ENCODE data around the gene STK32A.

Gene STK32A

DNA sequence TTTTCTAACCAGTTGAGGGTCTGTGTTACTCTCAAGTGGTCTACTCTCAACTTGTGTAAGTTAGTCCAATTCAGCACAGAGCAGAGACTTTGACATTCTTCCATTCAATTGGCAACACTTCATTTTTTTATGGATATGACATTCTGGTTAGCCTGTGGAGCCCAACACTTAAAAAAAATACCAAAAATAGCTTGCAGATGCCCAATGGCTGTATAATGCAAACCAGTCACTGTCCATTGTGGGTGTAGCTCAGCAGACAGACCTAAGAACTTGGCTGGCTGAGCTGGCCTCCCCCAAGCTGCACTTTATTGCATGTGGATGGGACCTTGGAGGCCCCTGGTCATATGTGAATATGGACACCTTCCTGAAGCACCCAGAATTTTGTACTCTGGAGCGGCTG is 171.8 kb downstream of the STK32A start:
- in situ Hi-C loops (cut with HindIII; ENCODE audit: low pct_unique_long_range_greater_than_20kb, low sequenced_read_pairs): no loop called here
- DNase-seq (ENCODE audit: low read depth in 1 of 2, low spot score in 1 of 2): no peak

DNA sequence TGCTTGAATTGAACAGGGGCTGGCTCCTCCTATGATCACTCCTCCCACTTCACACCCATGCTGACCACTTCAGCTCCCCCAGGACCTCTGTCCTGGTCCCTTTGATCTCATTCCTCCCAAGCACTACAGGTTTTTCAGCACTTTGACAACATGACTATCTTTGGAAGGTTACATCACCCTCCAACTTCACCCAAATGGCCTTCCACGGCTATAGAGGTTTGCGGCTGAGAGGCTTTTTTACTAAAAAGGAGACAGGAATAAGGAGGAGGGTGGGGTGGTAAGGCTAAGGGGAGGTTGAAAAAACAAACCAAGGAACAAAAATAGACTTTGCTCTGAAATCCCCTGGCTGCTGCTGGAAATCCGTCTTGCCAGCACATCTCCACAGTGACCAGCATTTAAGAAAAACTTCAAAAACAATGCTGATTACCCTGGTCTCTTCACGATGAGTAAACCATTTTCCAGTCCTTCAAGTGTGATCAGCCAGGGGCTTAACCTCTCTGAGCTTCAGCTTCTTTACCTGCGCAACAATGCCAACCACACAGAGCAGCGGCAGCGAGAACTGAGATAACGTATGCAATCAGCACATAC is 172.4 kb downstream of the STK32A start:
- DNase-seq (ENCODE audit: low read depth in 1 of 2, low spot score in 1 of 2): no peak
- in situ Hi-C loops (cut with HindIII; ENCODE audit: low pct_unique_long_range_greater_than_20kb, low sequenced_read_pairs): no loop called here
- no peak for TF ChIP-seq JUND (IDR thresholded peaks at IDR 0.05; ENCODE audit: low read depth)

More for the DNA sequence above, 171.8 kb downstream of the STK32A start:
- TF ChIP-seq JUND (IDR thresholded peaks at IDR 0.05; ENCODE audit: low read depth): no peak

DNA sequence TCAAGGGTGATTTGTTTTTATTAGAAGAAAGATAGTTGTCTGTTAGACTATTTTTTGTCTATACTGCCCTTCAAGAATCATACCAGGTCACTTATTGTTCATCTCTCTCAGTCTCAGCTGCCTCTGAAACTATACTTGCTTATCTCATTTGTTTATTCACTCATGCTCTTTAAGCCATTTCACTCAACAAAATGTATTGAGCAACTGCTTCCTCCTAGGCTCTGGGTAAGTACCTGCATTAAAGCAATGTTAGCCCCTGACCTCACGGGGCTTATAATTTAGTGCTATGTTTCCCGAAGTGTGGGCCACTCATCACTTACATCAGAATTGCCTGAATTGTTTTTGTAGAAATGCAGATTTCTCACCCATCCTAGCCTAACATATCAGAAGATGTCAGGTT is 174.2 kb downstream of the STK32A start:
- DNase-seq (ENCODE audit: low read depth in 1 of 2, low spot score in 1 of 2): no peak
- TF ChIP-seq JUND (IDR thresholded peaks at IDR 0.05; ENCODE audit: low read depth): no peak
- in situ Hi-C loops (cut with HindIII; ENCODE audit: low pct_unique_long_range_greater_than_20kb, low sequenced_read_pairs): no loop called here

DNA sequence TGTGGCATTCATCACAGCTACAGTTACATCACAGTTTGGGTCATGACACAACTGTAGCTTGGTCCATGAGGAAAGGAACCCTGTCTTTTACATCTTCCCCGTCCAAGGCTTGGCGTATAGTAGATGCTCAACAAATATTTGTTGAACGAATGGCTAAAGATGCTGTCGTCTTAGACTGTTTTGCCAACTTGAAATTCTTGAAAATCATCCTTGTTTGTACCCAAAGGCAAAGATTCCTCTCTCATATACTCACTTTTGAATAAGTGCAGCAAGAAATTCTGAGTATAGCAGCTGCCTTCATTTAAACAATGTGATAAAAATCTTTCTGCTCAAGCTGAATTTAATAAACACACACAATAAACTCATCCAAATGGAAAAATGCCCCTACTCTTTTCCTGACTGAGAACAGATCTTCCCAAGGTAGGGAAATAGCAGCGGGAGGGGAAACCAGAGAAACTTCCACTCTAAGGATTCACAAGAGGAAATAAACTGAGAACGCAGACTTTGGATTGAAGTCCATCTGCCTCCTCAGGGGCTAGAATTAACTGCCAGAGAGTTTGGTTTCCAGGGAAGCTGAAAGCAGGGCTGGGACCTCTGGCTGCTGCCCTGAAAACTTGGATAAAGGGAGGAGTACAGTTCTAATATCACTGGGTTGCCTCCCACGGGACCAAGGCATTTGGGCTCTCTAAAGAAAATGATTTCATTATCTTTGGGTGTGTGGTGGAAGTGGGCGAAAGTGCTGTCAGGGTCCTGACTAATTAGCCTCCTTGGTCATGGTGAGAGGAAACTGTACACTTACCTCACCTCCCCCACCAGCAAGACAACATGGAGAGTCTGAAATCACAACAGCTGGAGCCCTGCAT is 175.9 kb downstream of the STK32A start:
- in situ Hi-C loops (cut with HindIII; ENCODE audit: low pct_unique_long_range_greater_than_20kb, low sequenced_read_pairs): no loop called here
- peak in 1 of 2 experiments; percentile 55 for DNase-seq (ENCODE audit: low read depth in 1 of 2, low spot score in 1 of 2)
- TF ChIP-seq JUND (IDR thresholded peaks at IDR 0.05; ENCODE audit: low read depth): no peak; the same call in 1 of the 2 replicates

DNA sequence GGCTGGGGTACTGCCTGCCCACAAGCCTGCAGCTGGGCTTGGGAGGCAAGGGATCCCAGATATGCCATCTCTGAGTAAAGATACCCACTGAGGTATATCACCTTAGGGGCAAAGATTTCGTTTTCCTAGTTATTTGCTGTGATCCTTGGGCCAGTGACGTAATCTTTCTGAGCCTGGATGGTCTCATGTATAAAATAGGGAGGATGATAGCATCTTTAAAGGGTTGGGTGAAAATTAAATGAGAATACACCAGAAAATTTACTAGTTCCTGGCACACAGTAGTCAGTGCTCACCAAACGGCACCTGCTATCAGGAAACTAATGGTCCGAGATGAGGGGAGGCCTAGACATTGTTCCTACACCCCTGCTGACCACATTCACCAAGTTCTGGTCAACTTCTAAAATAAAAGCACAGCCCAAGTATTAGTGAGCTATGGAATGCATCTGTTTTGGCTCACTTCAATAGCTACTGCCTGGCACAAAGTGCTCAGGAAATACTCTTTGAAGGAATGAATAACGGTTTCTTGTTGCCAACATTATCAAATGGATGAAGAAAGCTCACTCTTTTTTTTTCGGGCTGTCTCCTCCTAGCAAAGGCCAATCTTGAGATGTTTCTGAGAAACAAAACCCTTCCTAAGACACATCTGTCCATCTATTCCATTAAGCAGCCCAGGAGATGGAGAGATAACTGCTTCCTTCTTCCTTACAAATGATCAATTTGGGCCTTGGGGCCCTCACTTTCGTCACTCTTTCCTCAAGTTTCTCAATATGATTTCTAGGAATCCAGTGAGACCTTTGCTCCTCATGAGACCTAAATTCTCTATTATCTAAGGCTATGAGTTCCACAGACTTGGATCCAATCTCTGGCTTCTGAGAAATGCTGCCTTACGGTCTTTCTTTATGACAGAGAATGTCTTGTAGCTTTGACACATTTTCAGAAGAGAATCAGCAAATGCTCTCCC is 176.8 kb downstream of the STK32A start:
- no peak for DNase-seq (ENCODE audit: low read depth in 1 of 2, low spot score in 1 of 2)
- in situ Hi-C loops (cut with HindIII; ENCODE audit: low pct_unique_long_range_greater_than_20kb, low sequenced_read_pairs): no loop called here
- TF ChIP-seq JUND (IDR thresholded peaks at IDR 0.05; ENCODE audit: low read depth): no peak

DNA sequence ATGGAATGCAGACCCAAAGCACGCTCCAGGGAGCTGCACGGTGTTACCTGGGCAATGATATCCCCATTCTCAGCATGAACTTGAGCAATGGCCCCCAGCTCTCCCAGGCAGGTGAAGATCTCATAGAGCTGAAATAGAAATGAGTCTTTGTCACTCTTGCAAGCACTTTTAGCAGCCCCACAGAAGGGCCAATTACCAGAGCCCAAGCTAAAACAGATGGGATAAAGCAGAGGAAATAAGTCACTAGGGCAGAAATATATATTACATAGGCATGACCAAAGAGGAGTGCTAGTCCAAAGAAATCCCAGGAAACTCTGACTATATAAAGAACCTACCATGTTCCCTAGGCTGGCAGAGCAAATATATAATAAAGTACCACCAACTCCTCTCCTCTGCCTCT is 177.7 kb downstream of the STK32A start:
- TF ChIP-seq JUND (IDR thresholded peaks at IDR 0.05; ENCODE audit: low read depth): no peak
- no peak for DNase-seq (ENCODE audit: low read depth in 1 of 2, low spot score in 1 of 2)

DNA sequence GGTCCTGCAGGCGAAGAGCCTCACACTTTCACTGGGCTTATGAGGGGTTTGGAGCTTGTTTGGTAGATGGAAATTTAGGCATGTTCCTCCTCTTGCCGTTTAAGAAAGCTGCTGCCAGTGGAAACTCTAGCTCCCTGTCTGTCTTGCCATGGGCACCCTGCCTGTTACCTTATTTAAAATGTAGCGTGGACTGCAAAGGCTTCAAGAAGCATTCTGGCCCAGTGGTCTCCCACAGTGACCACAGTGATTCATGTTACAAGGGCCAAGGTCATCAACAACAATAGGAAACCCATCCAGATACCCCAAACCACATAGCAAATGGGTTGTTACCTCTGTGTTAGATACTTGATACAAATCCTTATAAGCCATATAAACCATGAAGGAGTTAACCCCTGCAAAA is 178.4 kb downstream of the STK32A start:
- no peak for DNase-seq (ENCODE audit: low read depth in 1 of 2, low spot score in 1 of 2)
- TF ChIP-seq JUND (IDR thresholded peaks at IDR 0.05; ENCODE audit: low read depth): no peak
- in situ Hi-C loops (cut with HindIII; ENCODE audit: low pct_unique_long_range_greater_than_20kb, low sequenced_read_pairs): no loop called here

More for the DNA sequence above, 177.7 kb downstream of the STK32A start:
- in situ Hi-C loops (cut with HindIII; ENCODE audit: low pct_unique_long_range_greater_than_20kb, low sequenced_read_pairs): no loop called here

DNA sequence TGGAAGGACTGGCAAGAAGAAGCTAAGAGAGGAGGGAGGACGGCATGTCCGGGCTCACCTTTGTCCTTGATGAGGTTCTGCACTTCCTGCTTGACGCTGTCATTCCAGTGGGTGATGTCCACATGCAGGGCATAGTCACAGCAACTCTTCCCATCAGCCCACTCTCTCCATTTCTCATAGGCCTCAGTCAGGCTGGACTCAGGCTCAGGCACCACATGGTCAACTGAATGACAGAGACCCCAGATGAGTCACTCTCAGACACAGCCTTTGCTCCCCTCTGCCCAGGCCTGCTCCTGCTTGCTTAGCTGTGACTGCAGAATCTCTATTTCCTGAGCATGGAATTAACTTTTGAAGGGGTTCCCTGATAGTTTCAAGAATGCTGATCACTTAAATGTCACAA is 180.8 kb downstream of the STK32A start:
- no peak for TF ChIP-seq JUND (IDR thresholded peaks at IDR 0.05; ENCODE audit: low read depth)
- no peak for DNase-seq (ENCODE audit: low read depth in 1 of 2, low spot score in 1 of 2)
- in situ Hi-C loops (cut with HindIII; ENCODE audit: low pct_unique_long_range_greater_than_20kb, low sequenced_read_pairs): no loop called here

DNA sequence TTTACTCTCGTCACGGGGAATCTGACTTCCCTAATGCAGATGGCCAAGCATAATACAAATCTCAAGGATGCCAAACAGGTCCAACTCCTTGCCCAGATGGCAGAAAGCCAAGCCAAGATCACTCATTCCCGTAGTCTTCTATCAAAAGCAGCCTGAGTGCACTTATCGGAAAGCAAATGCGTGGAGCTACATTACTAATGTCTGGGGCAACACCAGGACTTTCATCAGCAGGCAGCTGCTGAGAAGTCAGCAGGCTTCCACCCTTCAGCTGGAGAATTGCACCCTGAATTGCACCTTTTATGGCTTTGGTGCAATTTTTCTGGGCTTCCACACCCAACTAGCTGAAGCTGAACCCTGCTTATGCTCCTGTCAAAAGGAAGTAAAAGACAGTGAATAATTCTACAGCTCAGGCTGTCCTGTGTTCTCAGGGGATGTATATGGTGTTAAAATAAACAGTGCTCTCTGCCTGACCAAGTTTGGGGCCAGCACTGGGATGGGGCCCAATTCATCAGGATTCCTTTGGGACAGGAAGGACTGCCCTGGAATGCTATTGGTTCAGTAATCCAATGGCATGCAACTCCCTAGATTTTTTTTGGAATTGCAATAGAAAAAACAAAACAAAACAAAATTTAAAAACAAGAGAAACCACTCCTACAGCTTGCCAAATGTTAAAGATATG is 182.4 kb downstream of the STK32A start:
- in situ Hi-C loops (cut with HindIII; ENCODE audit: low pct_unique_long_range_greater_than_20kb, low sequenced_read_pairs): no loop called here
- DNase-seq (ENCODE audit: low read depth in 1 of 2, low spot score in 1 of 2): peak in 1 of 2 experiments; percentile 22
- no peak for TF ChIP-seq JUND (IDR thresholded peaks at IDR 0.05; ENCODE audit: low read depth)

DNA sequence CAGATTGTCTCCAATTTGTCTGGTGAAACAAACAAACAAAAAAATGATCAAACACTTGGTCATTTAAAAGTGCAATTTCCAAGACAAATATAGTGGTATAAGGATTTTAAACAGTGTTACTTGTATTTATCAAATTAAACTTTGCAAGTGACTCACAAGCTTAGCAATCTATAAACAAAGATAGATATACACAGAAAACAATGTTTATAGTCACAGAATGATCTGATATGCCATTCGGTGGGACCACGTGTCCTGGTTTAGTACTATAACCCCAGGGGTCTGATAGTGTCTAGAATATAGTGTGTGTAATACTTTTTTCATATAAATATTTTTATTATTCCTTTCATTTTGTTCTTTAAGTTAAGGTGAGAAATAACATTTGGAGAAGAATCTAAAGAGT is 183.8 kb downstream of the STK32A start:
- no peak for DNase-seq (ENCODE audit: low read depth in 1 of 2, low spot score in 1 of 2)
- in situ Hi-C loops (cut with HindIII; ENCODE audit: low pct_unique_long_range_greater_than_20kb, low sequenced_read_pairs): no loop called here
- TF ChIP-seq JUND (IDR thresholded peaks at IDR 0.05; ENCODE audit: low read depth): no peak

DNA sequence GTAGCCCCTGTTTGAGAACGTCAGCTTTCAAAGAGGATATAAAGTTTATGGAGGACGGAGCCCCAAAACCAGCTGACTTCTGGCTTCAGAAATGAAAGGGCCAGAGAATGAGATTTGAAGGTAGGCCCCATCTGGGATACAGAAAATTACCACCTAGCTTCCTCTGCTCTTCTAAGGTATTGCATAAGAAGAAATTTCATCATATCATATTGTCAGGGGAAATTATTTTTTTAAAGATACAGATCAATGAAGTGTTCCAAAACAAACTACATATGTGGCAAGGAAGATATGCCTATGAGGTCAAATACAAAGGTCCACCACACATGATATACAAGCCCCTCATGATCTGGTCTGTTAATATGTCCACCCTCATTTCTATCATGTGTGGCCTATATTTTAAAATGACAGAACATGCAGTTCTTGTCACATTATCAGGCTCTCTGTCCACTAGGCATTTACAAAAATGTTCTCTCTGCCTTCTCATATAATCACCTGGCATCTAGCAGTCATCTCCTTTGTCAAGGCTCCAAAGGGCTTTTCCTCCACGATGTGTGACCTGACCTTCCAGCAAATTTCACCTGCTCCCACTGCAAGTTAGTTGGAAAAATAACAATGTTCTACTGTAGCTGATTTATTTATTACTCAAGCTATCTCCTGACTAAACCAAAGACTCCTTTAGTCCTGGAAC is 192.0 kb downstream of the STK32A start:
- no peak for TF ChIP-seq JUND (IDR thresholded peaks at IDR 0.05; ENCODE audit: low read depth)
- no peak for DNase-seq (ENCODE audit: low read depth in 1 of 2, low spot score in 1 of 2)
- in situ Hi-C loops (cut with HindIII; ENCODE audit: low pct_unique_long_range_greater_than_20kb, low sequenced_read_pairs): no loop called here

Data from T47D (cell line).